ENCODE results near the gene GRID2.

GRCh38 chr4:92994727-92995126 is 691.0 kb downstream of the GRID2 start:
- no peak for TF ChIP-seq CTCF (IDR thresholded peaks at IDR 0.05)
- TF ChIP-seq EZH2 (IDR thresholded peaks at IDR 0.05) = no peak
